Astrocyte (in vitro differentiated cells and primary cell): ENCODE results near the gene PALM2AKAP2. TPM values are rescaled to one million over a fixed set of nuclear protein-coding genes. Genes with fewer than 3 reads are reported as not detected.

Experiments
- DNase-seq: peaks from one replicate; pipeline ENCODE4 v3.0.0-alpha.2; 2010; ENCODE audit warnings: low read depth
- FAIRE-seq: peaks from 2 replicates; lab custom pipeline; 2011; peaks lifted over from hg19 to GRCh38; lab: Jason Lieb, UNC
- H2AFZ ChIP-seq: 2 replicates; pipeline ENCODE4 v1.6.0; 2012; ENCODE audit warnings: low read depth, low read length, inconsistent platforms
- H3K27ac ChIP-seq: 2 replicates; pipeline ENCODE4 v1.5.1; 2011; ENCODE audit warnings: low read depth, low read length, inconsistent platforms
- H3K27me3 ChIP-seq: 2 replicates; pipeline ENCODE4 v1.6.0; 2011; ENCODE audit warnings: low read length, inconsistent platforms; ENCODE audit not compliant: insufficient read depth
- H3K36me3 ChIP-seq: 2 replicates; pipeline ENCODE4 v1.5.1; 2011; ENCODE audit warnings: low read length, inconsistent platforms; ENCODE audit not compliant: insufficient read depth
- H3K4me1 ChIP-seq: 2 replicates; pipeline ENCODE4 v1.5.1; 2011; ENCODE audit warnings: low read length, inconsistent platforms; ENCODE audit not compliant: insufficient read depth
- H3K4me2 ChIP-seq: 2 replicates; pipeline ENCODE4 v1.6.0; 2012; ENCODE audit warnings: low read length, inconsistent platforms
- H3K4me3 ChIP-seq: 2 replicates; pipeline ENCODE4 v1.5.1; 2011; ENCODE audit warnings: low read depth, mild to moderate bottlenecking, low read length, inconsistent platforms; ENCODE audit not compliant: insufficient read depth
- H3K79me2 ChIP-seq: 2 replicates; pipeline ENCODE4 v1.6.0; 2012; ENCODE audit warnings: mild to moderate bottlenecking, low read length, inconsistent platforms; ENCODE audit not compliant: insufficient read depth
- H3K9ac ChIP-seq: 2 replicates; pipeline ENCODE4 v1.6.0; 2012; ENCODE audit warnings: mild to moderate bottlenecking, low read length, inconsistent platforms
- H3K9me3 ChIP-seq: 2 replicates; pipeline ENCODE4 v1.5.1; 2012; ENCODE audit warnings: low read depth, mild to moderate bottlenecking, low read length, inconsistent platforms; ENCODE audit not compliant: insufficient read depth
- H4K20me1 ChIP-seq: 2 replicates; pipeline ENCODE4 v1.6.0; 2012; ENCODE audit warnings: low read length, inconsistent platforms; ENCODE audit not compliant: insufficient read depth
- H3K27ac Mint-ChIP-seq: one replicate; pipeline ENCODE4 v1.8.0; 2021; ENCODE audit warnings: mild to moderate bottlenecking, mixed read lengths; ENCODE audit not compliant: unreplicated experiment
- H3K27me3 Mint-ChIP-seq: one replicate; pipeline ENCODE4 v1.8.0; 2021; ENCODE audit warnings: low read depth, mixed read lengths; ENCODE audit not compliant: unreplicated experiment
- H3K36me3 Mint-ChIP-seq: one replicate; pipeline ENCODE4 v1.8.0; 2021; ENCODE audit warnings: low read depth, mixed read lengths; ENCODE audit not compliant: unreplicated experiment
- H3K4me1 Mint-ChIP-seq: one replicate; pipeline ENCODE4 v1.8.0; 2021; ENCODE audit warnings: low read depth, mixed read lengths; ENCODE audit not compliant: unreplicated experiment
- H3K4me3 Mint-ChIP-seq: one replicate; pipeline ENCODE4 v1.8.0; 2021; ENCODE audit warnings: mild to moderate bottlenecking, moderate library complexity, mixed read lengths; ENCODE audit not compliant: unreplicated experiment
- H3K9me3 Mint-ChIP-seq: one replicate; pipeline ENCODE4 v1.8.0; 2021; ENCODE audit warnings: mild to moderate bottlenecking, mixed read lengths; ENCODE audit not compliant: unreplicated experiment
- CTCF ChIP-seq: IDR thresholded peaks from 2 replicates; pipeline ENCODE4 v1.5.1; 2011; ENCODE audit warnings: low read depth, mild to moderate bottlenecking, inconsistent platforms, low read length, moderate library complexity; ENCODE audit not compliant: insufficient read depth
- EZH2 ChIP-seq: IDR thresholded peaks from 2 replicates; pipeline ENCODE4 v1.6.1; 2012; ENCODE audit warnings: mild to moderate bottlenecking, low read length, inconsistent platforms; ENCODE audit not compliant: insufficient read depth
- total RNA-seq: library from RNA; stranded (reverse); gene quantifications from 2 replicates; pipeline ENCODE4 v1.2.1, GENCODE V29; 2021

Gene PALM2AKAP2
- total RNA-seq, 1 donor from 2014 or later = 58.1 TPM

DNA sequence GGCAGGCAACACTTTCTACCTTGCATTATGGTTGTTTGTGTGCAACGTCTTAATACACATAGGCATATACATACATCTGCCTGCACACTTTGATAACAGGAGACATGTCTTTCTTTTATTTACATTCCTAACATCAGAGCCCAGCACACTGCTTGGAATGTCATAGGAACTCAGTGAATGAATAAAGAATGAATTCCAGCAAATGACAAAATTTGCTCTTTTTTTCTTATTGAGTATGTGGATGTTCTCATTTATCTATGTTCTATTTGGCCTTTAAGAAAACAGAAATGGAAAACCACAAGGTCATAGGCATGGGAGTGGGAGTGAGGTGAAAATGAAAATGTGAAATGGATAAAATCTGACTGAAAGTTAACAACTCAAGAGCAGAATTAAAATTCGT is 36.3 kb upstream of the PALM2AKAP2 start:
- H3K4me2 ChIP-seq = no peak overlapping the region
- peaks cover 26% of the 10 kb centered on the region for H3K4me1 Mint-ChIP-seq
- FAIRE-seq (no peak), DNase-seq (peak; percentile 46)
- no peaks in the 10 kb centered on the region for H3K9me3 ChIP-seq
- no peak overlapping the region for H3K4me3 ChIP-seq
- H3K27me3 Mint-ChIP-seq = peaks cover 2% of the 10 kb centered on the region
- peaks cover 13% of the 10 kb centered on the region for H3K4me1 ChIP-seq
- H3K36me3 Mint-ChIP-seq = no peaks in the 10 kb centered on the region
- H3K27ac Mint-ChIP-seq = no peak overlapping the region
- H2AFZ ChIP-seq = no peak overlapping the region
- H3K27ac ChIP-seq = no peak overlapping the region
- TF ChIP-seq EZH2 = no peak
- no peak for TF ChIP-seq CTCF
- H3K4me3 Mint-ChIP-seq = no peak overlapping the region
- H3K9me3 Mint-ChIP-seq = no peaks in the 10 kb centered on the region
- no peaks in the 10 kb centered on the region for H3K27me3 ChIP-seq
- no peaks in the 10 kb centered on the region for H4K20me1 ChIP-seq
- H3K36me3 ChIP-seq = no peaks in the 10 kb centered on the region
- H3K79me2 ChIP-seq = no peaks in the 10 kb centered on the region
- no peak overlapping the region for H3K9ac ChIP-seq

- peak; percentile 79 for DNase-seq
- H4K20me1 ChIP-seq = no peaks in the 10 kb centered on the region
Measured at GRCh38 chr9:109745335-109746283, 34.4 kb upstream of the PALM2AKAP2 start.

More at GRCh38 chr9:109745335-109746283, 34.4 kb upstream of the PALM2AKAP2 start:
- no peaks in the 10 kb centered on the region for H3K9me3 Mint-ChIP-seq
- H3K4me3 ChIP-seq = no peak overlapping the region
- TF ChIP-seq CTCF = no peak
- TF ChIP-seq EZH2 = no peak
- peaks cover 13% of the 10 kb centered on the region for H3K4me1 ChIP-seq
- H3K27me3 ChIP-seq = no peaks in the 10 kb centered on the region
- no peak overlapping the region for H3K9ac ChIP-seq
- no peaks in the 10 kb centered on the region for H3K36me3 Mint-ChIP-seq
- no peaks in the 10 kb centered on the region for H3K9me3 ChIP-seq
- H3K4me1 Mint-ChIP-seq = peaks cover 26% of the 10 kb centered on the region
- no peak overlapping the region for H3K4me3 Mint-ChIP-seq
- no peak overlapping the region for H3K27ac ChIP-seq
- FAIRE-seq = no peak
- peak overlapping the region; percentile 47 for H2AFZ ChIP-seq
- H3K27ac Mint-ChIP-seq = no peak overlapping the region
- no peaks in the 10 kb centered on the region for H3K79me2 ChIP-seq
- H3K4me2 ChIP-seq = peak overlapping the region; percentile 53
- no peaks in the 10 kb centered on the region for H3K27me3 Mint-ChIP-seq
- H3K36me3 ChIP-seq = no peaks in the 10 kb centered on the region
